Left kidney (tissue), 2 donors: ENCODE measurements around the gene GALC. TPM values are rescaled to one million over a fixed set of nuclear protein-coding genes. Genes with fewer than 3 reads are reported as not detected.
A peak's percentile ranks its signal among the peaks of the same experiment; 100 is the strongest.

Source experiments
- DNase-seq: peaks from one replicate; pipeline ENCODE4 v3.0.0-alpha.2; 2013
- polyA plus RNA-seq: library from polyadenylated mRNA; unstranded; fragments of 120-200 nt; gene quantifications from one replicate; pipeline ENCODE4 v1.2.1, GENCODE V29; 2013; ENCODE audit not compliant: insufficient read length

Gene GALC
- polyA plus RNA-seq, 1 donor, result 49.3 TPM

- DNase-seq, result no peak
These were observed 32.8 kb downstream of the GALC start for GRCh38 chr14:87960013-87960787.

GRCh38 chr14:87955501-87955900, 37.5 kb downstream of the GALC start:
- no peak for DNase-seq

GRCh38 chr14:87952307-87953094, 40.5 kb downstream of the GALC start:
- DNase-seq, result no peak

GRCh38 chr14:87944987-87945604, 47.9 kb downstream of the GALC start:
- peak; percentile 34 for DNase-seq

- DNase-seq, result no peak
These were observed 52.1 kb downstream of the GALC start for GRCh38 chr14:87940894-87941293.

DNA sequence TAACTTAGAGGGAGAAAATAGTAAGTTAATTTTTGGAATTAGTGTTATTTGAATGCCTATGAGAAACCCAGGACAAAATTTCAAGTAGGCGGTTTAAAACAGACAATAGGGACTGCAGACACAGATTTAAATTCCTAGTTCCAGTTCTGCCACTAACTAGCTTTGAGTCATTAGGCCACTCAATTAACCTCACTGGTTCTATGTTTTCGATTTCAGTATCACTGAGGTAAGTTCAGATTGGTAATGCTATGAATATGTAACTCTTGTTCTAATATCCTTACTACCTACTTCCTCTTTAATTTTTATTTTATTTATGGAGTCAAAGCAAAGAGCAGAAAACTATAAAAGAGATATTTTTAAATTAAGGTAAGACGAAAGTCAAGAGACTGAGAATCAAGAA, 52.6 kb downstream of the GALC start:
- DNase-seq, result no peak

DNA sequence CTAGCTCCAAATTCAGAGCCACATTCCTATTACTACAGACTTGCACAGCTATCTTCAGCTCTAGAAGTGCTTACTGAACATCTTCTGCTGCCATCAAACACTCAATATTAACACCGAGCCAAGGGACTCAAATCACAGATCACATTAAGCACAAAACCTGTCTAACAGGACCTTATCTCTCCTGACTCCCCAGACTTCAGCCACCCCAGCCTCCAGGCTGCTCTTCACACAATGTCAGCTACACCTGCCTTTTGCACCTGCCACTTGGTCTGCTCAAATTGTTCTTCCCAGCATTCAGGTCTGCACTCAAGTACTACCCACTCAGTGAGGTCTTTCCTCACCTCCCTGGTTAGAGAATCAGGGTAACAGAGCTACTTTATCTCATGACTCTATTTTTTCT, 57.1 kb downstream of the GALC start:
- DNase-seq, result no peak

DNA sequence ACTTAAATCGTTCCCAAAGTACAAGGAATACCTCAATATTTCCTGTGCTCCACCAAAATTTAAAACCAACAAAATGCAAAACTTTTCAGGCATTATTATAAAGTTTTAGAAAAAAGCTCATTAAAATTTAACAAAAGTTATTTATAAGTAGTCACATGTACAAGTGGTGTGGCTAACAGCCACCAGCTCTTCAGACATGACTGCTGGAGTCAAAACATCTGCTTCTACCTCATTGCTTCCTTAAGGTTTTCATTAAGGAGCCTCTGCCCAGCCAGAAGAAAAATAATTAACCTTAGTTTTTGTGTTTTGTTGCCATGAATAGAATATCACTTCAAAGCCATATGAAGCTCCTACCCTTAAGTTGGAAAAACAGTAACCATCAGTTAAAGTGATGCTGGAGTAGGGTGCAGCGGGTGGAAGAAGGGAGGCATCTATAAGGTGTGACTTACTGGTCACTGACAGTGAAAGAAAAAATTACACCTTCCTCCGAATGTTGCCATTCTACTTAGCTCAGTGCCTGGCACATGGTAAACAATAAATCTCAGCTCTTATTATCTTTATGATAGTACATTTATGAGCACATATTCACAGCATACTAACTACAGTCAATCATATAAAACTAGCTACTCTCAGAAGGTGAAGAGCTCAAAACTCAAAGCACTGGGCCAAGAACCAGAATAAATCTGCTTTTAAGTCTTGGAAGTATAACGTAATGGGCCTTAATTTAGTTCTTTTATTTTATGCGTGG, 57.7 kb downstream of the GALC start:
- no peak for DNase-seq

- no peak for DNase-seq
These were observed 58.8 kb downstream of the GALC start for GRCh38 chr14:87934185-87934584.

DNA sequence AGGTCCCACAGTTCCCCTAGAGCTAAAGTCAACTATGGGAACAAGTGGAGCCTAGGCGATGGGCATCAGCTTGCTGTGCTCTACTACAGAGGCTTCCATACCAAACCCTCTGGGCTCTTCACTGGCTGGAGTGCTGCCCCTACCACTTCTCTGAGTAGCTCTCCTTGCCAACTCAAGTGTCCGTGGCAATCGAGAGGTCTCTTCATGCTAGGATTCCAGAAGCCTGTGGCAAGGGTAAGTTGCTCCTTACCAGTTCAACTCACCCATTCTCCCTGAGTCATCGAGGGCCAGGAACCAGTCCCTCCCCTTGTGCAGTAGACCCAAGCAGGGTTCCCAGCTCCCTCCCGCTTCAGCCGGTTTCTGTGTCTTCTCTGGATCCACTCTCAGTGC, 76.1 kb downstream of the GALC start:
- DNase-seq, result no peak

- no peak for DNase-seq
These were observed 76.7 kb downstream of the GALC start for GRCh38 chr14:87916103-87916885.

DNA sequence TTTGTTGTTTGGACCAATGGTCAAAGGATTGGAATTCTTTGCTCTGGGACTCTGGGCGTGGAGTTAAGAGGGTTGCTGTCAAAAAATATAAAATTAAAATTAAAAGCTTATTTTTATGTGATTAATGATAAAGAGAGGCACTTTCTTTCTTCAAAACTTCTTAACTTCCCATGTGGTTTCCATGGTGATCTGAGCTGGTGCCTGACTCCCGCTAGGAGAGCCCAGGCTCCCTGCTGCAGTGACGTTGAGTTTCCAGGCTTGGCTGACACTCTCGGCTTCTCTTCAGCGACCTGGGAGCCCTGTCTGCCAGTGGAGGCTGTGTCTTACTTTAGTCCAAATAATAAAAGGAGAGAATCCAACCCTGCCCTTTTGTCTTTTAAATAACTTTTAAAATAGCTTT, 84.4 kb downstream of the GALC start:
- no peak for DNase-seq

- DNase-seq, result no peak
These were observed 91.3 kb downstream of the GALC start for GRCh38 chr14:87901652-87902051.

GRCh38 chr14:87901236-87901635, 91.7 kb downstream of the GALC start:
- DNase-seq, result no peak

GRCh38 chr14:87899228-87899627, 93.8 kb downstream of the GALC start:
- peak; percentile 19 for DNase-seq

DNA sequence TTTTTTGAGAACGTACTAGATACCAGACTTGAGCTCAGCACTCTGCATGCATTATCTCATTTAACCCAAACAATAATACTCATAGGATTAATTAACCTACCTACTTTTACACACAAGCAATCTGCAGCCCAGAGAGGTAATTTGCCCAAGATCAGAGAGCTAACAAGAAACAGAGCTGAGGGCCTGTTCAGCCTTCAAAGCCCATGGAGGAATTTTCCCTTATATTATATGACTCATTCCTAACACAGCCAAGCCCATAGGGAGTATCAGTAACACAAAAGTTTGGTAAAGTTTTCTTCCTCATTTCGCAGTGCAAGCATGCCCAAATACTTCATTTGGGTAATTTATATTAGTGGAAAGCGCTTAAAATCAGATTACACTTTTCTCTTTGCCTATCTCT, 94.7 kb downstream of the GALC start:
- DNase-seq, result no peak

DNA sequence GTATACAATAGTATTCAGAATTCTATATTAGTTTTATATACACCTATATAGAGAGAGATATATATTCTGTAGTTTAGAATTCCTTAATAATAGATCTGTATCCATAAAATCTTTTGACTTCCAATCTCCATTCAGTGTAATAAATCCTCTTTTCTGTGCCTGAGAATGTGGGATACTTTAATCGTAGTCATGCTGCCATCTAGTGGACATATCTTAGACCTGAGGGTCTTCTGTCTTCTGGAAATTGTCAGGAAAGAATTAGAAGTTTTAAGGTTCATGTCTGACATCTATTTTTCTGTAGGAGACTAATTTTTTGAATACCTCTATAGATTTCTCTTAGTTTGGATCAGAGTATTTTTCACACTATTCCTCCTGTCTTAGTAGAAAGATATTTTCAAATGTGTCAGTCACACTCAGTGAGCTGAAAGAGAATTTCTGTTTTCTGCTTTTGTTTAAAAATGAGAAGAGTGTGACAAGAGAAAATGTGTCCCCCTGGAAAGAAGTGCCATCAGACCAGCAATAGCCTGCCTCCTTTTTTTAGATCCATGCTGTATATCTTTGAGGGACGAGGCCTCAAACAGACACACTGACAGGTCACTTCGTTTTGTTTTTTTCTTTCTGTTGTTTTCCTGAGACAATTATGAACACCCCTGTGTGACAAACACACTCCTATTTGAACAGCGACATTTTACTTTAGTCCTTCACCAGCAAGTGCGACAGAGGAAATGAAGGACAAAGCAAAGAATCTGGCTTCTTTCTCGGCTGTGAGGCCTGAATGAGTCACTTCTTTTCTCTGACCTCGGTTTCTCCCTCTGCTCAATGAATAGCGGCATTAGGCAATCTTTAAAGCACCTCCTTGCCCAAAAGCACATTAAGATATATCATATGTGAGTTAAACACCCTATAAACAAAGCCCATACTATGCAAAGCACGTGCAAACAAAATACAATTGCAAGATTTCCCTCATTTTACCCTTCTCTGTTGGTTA, 96.3 kb downstream of the GALC start:
- DNase-seq, result peak; percentile 75

- no peak for DNase-seq
These were observed 98.1 kb downstream of the GALC start for GRCh38 chr14:87894920-87895319.

DNA sequence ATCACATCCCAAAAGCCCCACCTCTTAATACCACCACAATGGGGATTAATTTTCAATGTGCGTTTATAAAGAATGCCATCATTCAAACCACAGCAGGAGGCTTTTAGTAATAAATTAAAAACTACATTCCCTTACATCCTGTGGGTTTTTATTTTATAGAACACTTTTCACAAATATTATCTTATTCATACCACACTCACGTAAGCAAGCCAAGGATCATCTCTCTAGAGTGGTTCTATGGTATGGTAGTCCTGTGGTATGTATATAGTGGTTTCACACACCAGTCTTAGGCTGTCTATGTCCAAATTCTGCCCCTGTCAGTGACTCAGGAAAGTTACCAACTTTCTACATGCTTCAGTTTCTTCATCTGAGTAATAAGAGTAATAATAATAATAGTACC, 100.2 kb downstream of the GALC start:
- DNase-seq, result no peak
